GM12878 (cell line): ENCODE measurements around the gene MRPL20. TPM values are rescaled to one million over a fixed set of nuclear protein-coding genes. Genes with fewer than 3 reads are reported as not detected.

ENCODE experiments used
- ATAC-seq: fragments of 200-7000 bp; cut with Tn5 transposase; 3 replicates; pipeline ENCODE4 v1.9.1; 2020; ENCODE audit warnings: mild to moderate bottlenecking, moderate library complexity
- BruUV-seq: library from RNA; stranded (reverse); fragments of 400-500 nt; replicated peaks from 2 replicates; lab custom pipeline; 2021; lab: Mats Ljungman, UMichigan
- CTCF ChIA-PET: fragments of 300-600 bp; sonication (Branson Sonifier 250); formaldehyde crosslinking; extraction: SDS; loops from one replicate; lab custom pipeline; 2021; ENCODE audit warnings: inconsistent platforms; lab: Yijun Ruan, JAX
- POLR2A ChIA-PET: fragments of 350-600 bp; formaldehyde crosslinking; extraction: SDS; loops from one replicate; lab custom pipeline; 2021; ENCODE audit warnings: inconsistent platforms; lab: Charles Lee
- RAD21 ChIA-PET: fragments of 300-600 bp; sonication (Branson Sonifier 250); formaldehyde crosslinking; loops from one replicate; lab custom pipeline; 2023; ENCODE audit warnings: antibody characterized with exemption; ENCODE audit not compliant: unreplicated experiment; lab: Charles Lee
- SMC1A ChIA-PET: fragments of 300-600 bp; sonication (Branson Sonifier 250); formaldehyde crosslinking; loops from one replicate; lab custom pipeline; 2023; ENCODE audit not compliant: unreplicated experiment, uncharacterized antibody; lab: Charles Lee
- DNase-seq: peaks from one replicate; pipeline ENCODE4 v3.0.0-alpha.2; 2011; ENCODE audit warnings: low read depth, low spot score
- FAIRE-seq: peaks from 3 replicates; lab custom pipeline; 2011; peaks lifted over from hg19 to GRCh38; lab: Jason Lieb, UNC
- H2AFZ ChIP-seq: 2 replicates; pipeline ENCODE4 v1.6.0; 2011; ENCODE audit warnings: low read depth, low read length, control low read depth; ENCODE audit not compliant: control insufficient read depth
- H3K27ac ChIP-seq: 2 replicates; pipeline ENCODE4 v1.5.1; 2011; ENCODE audit warnings: control low read depth; ENCODE audit not compliant: control insufficient read depth, insufficient read depth
- H3K27me3 ChIP-seq, 2 experiments: replicated peaks in 1 of 2; 2 replicates each; pipeline versions ENCODE4 v1.6.0 to v1.6.1; 2011; ENCODE audit warnings: low read length in 1 of 2; ENCODE audit not compliant: control insufficient read depth in 2 of 2, insufficient read depth in 2 of 2
- H3K36me3 ChIP-seq, 2 experiments: 2 replicates each; pipeline ENCODE4 v1.5.1; 2011; ENCODE audit warnings: low read length in 1 of 2; ENCODE audit not compliant: control insufficient read depth in 2 of 2, insufficient read depth in 2 of 2
- H3K4me1 ChIP-seq: 2 replicates; pipeline ENCODE4 v1.6.1; 2011; ENCODE audit warnings: mild to moderate bottlenecking, low read length, moderate library complexity, mixed read lengths; ENCODE audit not compliant: control insufficient read depth, insufficient read depth
- H3K4me2 ChIP-seq: 2 replicates; pipeline ENCODE4 v1.6.0; 2011; ENCODE audit warnings: control low read depth; ENCODE audit not compliant: control insufficient read depth, insufficient read depth
- H3K4me3 ChIP-seq: fragments of 200-600 bp; sonication (generic); 2 replicates; pipeline ENCODE4 v1.5.1; 2016
- H3K79me2 ChIP-seq: 2 replicates; pipeline ENCODE4 v1.6.0; 2011; ENCODE audit warnings: low read length; ENCODE audit not compliant: control insufficient read depth, insufficient read depth
- H3K9ac ChIP-seq: 2 replicates; pipeline ENCODE4 v1.8.0; 2011; ENCODE audit warnings: low read length, control low read depth, mixed read lengths; ENCODE audit not compliant: control insufficient read depth, insufficient read depth
- H3K9me3 ChIP-seq: replicated peaks from 3 replicates; pipeline ENCODE4 v1.5.1; 2011; ENCODE audit warnings: mild to moderate bottlenecking, low read length; ENCODE audit not compliant: control insufficient read depth, insufficient read depth
- H4K20me1 ChIP-seq: 2 replicates; pipeline ENCODE4 v1.6.0; 2011; ENCODE audit not compliant: control insufficient read depth, insufficient read depth
- BHLHE40 ChIP-seq, 2 experiments: fragments of 450-650 bp in 1 of 2; IDR thresholded peaks; 2 replicates each; pipeline ENCODE4 v1.6.1; 2011 to 2017; ENCODE audit warnings: low read depth in 2 of 2, borderline replicate concordance in 1 of 2, improper control_type of control experiment in 1 of 2, low read length in 1 of 2, mild to moderate bottlenecking in 1 of 2
- CBX5 ChIP-seq: sonication (generic); IDR thresholded peaks from 2 replicates; pipeline ENCODE4 v1.6.1; 2016; ENCODE audit warnings: low read depth, moderate library complexity, mild to moderate bottlenecking, inconsistent platforms
- CHD1 ChIP-seq: IDR thresholded peaks from 2 replicates; pipeline ENCODE4 v1.6.1; 2012; ENCODE audit warnings: low read depth, low read length, improper control_type of control experiment
- HDAC2 ChIP-seq: fragments of 200-600 bp; sonication (generic); IDR thresholded peaks from 2 replicates; pipeline ENCODE4 v1.6.1; 2017
- HDGF ChIP-seq: fragments of 450-650 bp; IDR thresholded peaks from 2 replicates; pipeline ENCODE4 v1.6.1; 2016; ENCODE audit warnings: antibody characterized with exemption
- IKZF1 ChIP-seq: fragments of 450-650 bp; conservative IDR thresholded peaks from 2 replicates; pipeline ENCODE4 v1.6.1; 2017; ENCODE audit warnings: antibody characterized with exemption, mild to moderate bottlenecking
- KDM1A ChIP-seq: fragments of 200-600 bp; sonication (generic); IDR thresholded peaks from 2 replicates; pipeline ENCODE4 v1.6.1; 2016; ENCODE audit warnings: borderline replicate concordance
- LARP7 ChIP-seq: fragments of 450-650 bp; IDR thresholded peaks from 2 replicates; pipeline ENCODE4 v1.6.1; 2017; ENCODE audit warnings: mild to moderate bottlenecking
- MXI1 ChIP-seq: fragments of 150-350 bp; IDR thresholded peaks from 2 replicates; pipeline ENCODE4 v1.6.1; 2011; ENCODE audit warnings: low read depth, mild to moderate bottlenecking, inconsistent platforms, low read length, improper control_type of control experiment
- RAD51 ChIP-seq: fragments of 450-650 bp; IDR thresholded peaks from 2 replicates; pipeline ENCODE4 v1.6.1; 2016; ENCODE audit warnings: moderate library complexity, mild to moderate bottlenecking, inconsistent platforms
- SIX5 ChIP-seq: IDR thresholded peaks from 2 replicates; pipeline ENCODE4 v1.6.1; 2011; ENCODE audit warnings: mild to moderate bottlenecking, low read depth, low read length, moderate library complexity; ENCODE audit not compliant: severe bottlenecking
- SP1 ChIP-seq: IDR thresholded peaks from one replicate; pipeline ENCODE4 v1.6.1; 2011; ENCODE audit warnings: low read depth, low read length
- TCF3 ChIP-seq: IDR thresholded peaks from 2 replicates; pipeline ENCODE4 v1.6.1; 2012; ENCODE audit warnings: low read depth, mild to moderate bottlenecking, low read length, borderline replicate concordance; ENCODE audit not compliant: insufficient read depth
- WGBS: methylation state at CpG from one replicate; pipeline ENCODE4 v1.1.6; 2016; ENCODE audit warnings: low lambda C conversion rate; ENCODE audit not compliant: insufficient replicate concordance, insufficient coverage; ENCODE audit errors: missing lambda C conversion rate; 5-methylcytosine and 5-hydroxymethylcytosine counted together
- in situ Hi-C: fragments of 300-500 bp; cut with MboI; formaldehyde crosslinking; loops from 9 replicates; pipeline ENCODE4 v1.14.3; 2018; ENCODE audit warnings: mixed read lengths
- intact Hi-C: fragments of 100-400 bp; cut with micrococcal nuclease; formaldehyde crosslinking; loops from one replicate; pipeline ENCODE4 v1.14.2; 2022; ENCODE audit not compliant: unreplicated experiment
- polyA plus RNA-seq, 11 experiments: library from polyadenylated mRNA; depleted of rRNA in 4 of 11; unstranded in 6 of 11; stranded (reverse) in 5 of 11; fragments of >200 nt; fragmentation: Nextera tagmentation in 4 of 11; fragmentation: Illumina TruSeq in 1 of 11; extraction: Ambion mirVana in 4 of 11; extraction: Trizol in 1 of 11; gene quantifications; 1 replicate in 1 of 11; 2 replicates in 10 of 11; pipeline versions ENCODE4 v1.2.1 to v1.2.3, GENCODE V29; 2011 to 2016; ENCODE audit warnings: inconsistent platforms in 2 of 11, missing spikeins in 2 of 11, low read depth in 1 of 11
- total RNA-seq, 4 experiments: library from RNA; depleted of rRNA in 3 of 4; stranded (reverse); fragments of >200 nt in 3 of 4; fragmentation: Illumina TruSeq in 1 of 4; extraction: Trizol in 1 of 4; gene quantifications; 2 replicates each; pipeline versions ENCODE4 v1.2.1 to v1.2.3, GENCODE V29; 2013 to 2021
- TF ChIP-seq, protein P1 (sequence below): fragments of 450-650 bp; IDR thresholded peaks from 2 replicates; pipeline ENCODE4 v1.6.1; 2017; ENCODE audit warnings: antibody characterized with exemption, mild to moderate bottlenecking, moderate library complexity
- TF ChIP-seq, protein P2 (sequence below): fragments of 450-650 bp; IDR thresholded peaks from 2 replicates; pipeline ENCODE4 v1.6.1; 2018; ENCODE audit warnings: mild to moderate bottlenecking, low read depth, moderate library complexity; ENCODE audit not compliant: partially characterized antibody
- TF ChIP-seq, protein P3 (sequence below): IDR thresholded peaks from 2 replicates; pipeline ENCODE4 v1.6.1; 2012; ENCODE audit warnings: low read depth, low read length, improper control_type of control experiment

The MRPL20 gene
- total and polyA plus RNA-seq, 10 of the 15 experiments (the other 5 are each of a cell fraction or from before 2014, with no cell fraction given) = 129 to 525 (median 255) TPM

DNA sequence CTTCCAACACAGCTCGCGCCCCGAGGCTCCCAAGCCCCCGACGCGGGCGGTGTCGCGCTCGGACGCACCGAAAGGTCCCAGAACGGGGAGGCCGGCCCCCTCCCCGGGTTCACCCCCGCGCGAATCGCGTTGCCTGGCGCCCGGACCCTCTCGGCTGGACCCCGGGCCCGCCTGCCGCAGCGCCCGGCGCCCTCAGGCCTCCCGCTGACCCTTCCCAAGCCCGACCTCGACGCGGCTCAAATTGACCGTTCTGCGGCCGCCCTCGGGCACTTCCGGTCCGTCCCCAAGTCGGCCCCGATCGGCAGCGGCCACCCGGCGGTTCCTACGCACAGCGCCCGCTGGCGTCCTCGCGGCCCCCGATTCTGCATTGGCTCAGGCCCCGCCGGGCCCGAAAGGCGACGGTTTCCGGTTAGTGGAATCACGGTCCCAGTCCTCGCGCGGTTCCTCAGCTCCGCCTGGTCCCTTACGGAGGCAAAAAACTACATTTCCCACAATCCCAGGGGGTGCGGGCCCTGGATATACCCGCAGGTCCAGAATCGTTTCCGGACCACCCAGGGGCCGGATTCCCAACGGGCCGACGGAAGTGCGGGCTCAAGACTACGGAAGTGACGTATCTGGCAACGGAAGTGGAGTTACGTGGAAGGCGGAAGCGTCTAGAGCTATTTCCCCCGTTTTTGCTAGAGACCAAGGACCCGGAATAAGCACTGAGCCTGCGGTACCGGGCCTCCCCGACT, 32.0 kb downstream of the MRPL20 start, which contains the start of gene AURKAIP1:
Gene AURKAIP1, minus strand, starts transcription at position 279 of the 734 bp plus-strand sequence. CDS start 451 bp downstream, outside the sequence.
- in situ Hi-C loops = no loop called here
- CTCF ChIA-PET = interaction anchor here (0.8 to 1.8 kb wide), 10 partner anchors 23 to 144 kb away, joined by 3 to 5 read pairs (median 4); partner anchors contain the start of genes CCNL2 and MRPL20
- peaks cover 30% of the 10 kb centered on the region for H3K79me2 ChIP-seq
- no TSS peak for BruUV-seq
- peak within 1 kb of the TSS; percentile 86 for H3K27ac ChIP-seq
- peak within 1 kb of the TSS; percentile 67 for H2AFZ ChIP-seq
- no peaks in the 10 kb centered on the region for H3K9me3 ChIP-seq
- peaks cover 24% of the 10 kb centered on the region for H3K4me1 ChIP-seq
- H3K9ac ChIP-seq = peak within 1 kb of the TSS; percentile 95
- H3K4me3 ChIP-seq = peak within 1 kb of the TSS; percentile 94
- peak within 1 kb of the TSS; percentile 95 for H3K4me2 ChIP-seq
- intact Hi-C loops = loop anchor here (2.0 to 10.0 kb wide), 2 partner anchors 66 to 130 kb away; partner anchors contain the start of gene PUSL1
- H3K27me3 ChIP-seq = no peaks in the 10 kb centered on the region
- peaks cover 0 to 3% of the 10 kb centered on the region in 2 experiments; a peak in 2 of 4 replicates for H3K36me3 ChIP-seq
- RAD21 ChIA-PET = interaction anchor here (1.2 to 1.4 kb wide), 5 partner anchors 24 to 131 kb away, joined by 3 to 6 read pairs (median 4); partner anchors contain the start of gene CCNL2
- DNase-seq = peak; percentile 98
- FAIRE-seq = peak; percentile 100
- ATAC-seq = peak; percentile 94
- SMC1A ChIA-PET = interaction anchor here (0.6 to 1.5 kb wide), 6 partner anchors 31 to 131 kb away, joined by 3 to 5 read pairs (median 3); no protein-coding TSS in a partner anchor
- POLR2A ChIA-PET = interaction anchor here (0.5 to 2.5 kb wide), 9 partner anchors 15 to 130 kb away, joined by 3 to 17 read pairs (median 3); partner anchors contain the start of gene CCNL2
- WGBS = 1% methylated on average over 85 of the region's 85 CpGs
- H4K20me1 ChIP-seq = no peaks in the 10 kb centered on the region
- TF ChIP-seq, protein P1, sequence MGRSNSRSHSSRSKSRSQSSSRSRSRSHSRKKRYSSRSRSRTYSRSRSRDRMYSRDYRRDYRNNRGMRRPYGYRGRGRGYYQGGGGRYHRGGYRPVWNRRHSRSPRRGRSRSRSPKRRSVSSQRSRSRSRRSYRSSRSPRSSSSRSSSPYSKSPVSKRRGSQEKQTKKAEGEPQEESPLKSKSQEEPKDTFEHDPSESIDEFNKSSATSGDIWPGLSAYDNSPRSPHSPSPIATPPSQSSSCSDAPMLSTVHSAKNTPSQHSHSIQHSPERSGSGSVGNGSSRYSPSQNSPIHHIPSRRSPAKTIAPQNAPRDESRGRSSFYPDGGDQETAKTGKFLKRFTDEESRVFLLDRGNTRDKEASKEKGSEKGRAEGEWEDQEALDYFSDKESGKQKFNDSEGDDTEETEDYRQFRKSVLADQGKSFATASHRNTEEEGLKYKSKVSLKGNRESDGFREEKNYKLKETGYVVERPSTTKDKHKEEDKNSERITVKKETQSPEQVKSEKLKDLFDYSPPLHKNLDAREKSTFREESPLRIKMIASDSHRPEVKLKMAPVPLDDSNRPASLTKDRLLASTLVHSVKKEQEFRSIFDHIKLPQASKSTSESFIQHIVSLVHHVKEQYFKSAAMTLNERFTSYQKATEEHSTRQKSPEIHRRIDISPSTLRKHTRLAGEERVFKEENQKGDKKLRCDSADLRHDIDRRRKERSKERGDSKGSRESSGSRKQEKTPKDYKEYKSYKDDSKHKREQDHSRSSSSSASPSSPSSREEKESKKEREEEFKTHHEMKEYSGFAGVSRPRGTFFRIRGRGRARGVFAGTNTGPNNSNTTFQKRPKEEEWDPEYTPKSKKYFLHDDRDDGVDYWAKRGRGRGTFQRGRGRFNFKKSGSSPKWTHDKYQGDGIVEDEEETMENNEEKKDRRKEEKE = 0 out of 2 replicates have a peak, but pooled peaks have one; percentile 27
- TF ChIP-seq MXI1 = peak; percentile 84
- TF ChIP-seq BHLHE40 (IDR thresholded peaks at IDR 0.05; ENCODE audit: borderline replicate concordance in 1 of 2, low read depth in 2 of 2, low read length in 1 of 2) = peak; percentile 67 to 80; a peak in 2 of 4 replicates
- no peak for TF ChIP-seq RAD51
- TF ChIP-seq SP1 = peak; percentile 88
- TF ChIP-seq HDGF = no peak
- TF ChIP-seq, protein P2, sequence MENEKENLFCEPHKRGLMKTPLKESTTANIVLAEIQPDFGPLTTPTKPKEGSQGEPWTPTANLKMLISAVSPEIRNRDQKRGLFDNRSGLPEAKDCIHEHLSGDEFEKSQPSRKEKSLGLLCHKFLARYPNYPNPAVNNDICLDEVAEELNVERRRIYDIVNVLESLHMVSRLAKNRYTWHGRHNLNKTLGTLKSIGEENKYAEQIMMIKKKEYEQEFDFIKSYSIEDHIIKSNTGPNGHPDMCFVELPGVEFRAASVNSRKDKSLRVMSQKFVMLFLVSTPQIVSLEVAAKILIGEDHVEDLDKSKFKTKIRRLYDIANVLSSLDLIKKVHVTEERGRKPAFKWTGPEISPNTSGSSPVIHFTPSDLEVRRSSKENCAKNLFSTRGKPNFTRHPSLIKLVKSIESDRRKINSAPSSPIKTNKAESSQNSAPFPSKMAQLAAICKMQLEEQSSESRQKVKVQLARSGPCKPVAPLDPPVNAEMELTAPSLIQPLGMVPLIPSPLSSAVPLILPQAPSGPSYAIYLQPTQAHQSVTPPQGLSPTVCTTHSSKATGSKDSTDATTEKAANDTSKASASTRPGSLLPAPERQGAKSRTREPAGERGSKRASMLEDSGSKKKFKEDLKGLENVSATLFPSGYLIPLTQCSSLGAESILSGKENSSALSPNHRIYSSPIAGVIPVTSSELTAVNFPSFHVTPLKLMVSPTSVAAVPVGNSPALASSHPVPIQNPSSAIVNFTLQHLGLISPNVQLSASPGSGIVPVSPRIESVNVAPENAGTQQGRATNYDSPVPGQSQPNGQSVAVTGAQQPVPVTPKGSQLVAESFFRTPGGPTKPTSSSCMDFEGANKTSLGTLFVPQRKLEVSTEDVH = peak; percentile 97
- TF ChIP-seq LARP7 = peak; percentile 100
- peak; percentile 98 for TF ChIP-seq CBX5
- TF ChIP-seq KDM1A = no peak
- TF ChIP-seq CHD1 = 0 out of 2 replicates have a peak, but pooled peaks have one; percentile 80
- TF ChIP-seq TCF3 = peak; percentile 78; the same call in 1 of the 2 replicates
- peak; percentile 100 for TF ChIP-seq IKZF1
- TF ChIP-seq, protein P3, sequence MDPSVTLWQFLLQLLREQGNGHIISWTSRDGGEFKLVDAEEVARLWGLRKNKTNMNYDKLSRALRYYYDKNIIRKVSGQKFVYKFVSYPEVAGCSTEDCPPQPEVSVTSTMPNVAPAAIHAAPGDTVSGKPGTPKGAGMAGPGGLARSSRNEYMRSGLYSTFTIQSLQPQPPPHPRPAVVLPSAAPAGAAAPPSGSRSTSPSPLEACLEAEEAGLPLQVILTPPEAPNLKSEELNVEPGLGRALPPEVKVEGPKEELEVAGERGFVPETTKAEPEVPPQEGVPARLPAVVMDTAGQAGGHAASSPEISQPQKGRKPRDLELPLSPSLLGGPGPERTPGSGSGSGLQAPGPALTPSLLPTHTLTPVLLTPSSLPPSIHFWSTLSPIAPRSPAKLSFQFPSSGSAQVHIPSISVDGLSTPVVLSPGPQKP = peak; percentile 95
- TF ChIP-seq SIX5 = peak; percentile 94
- TF ChIP-seq HDAC2 = no peak
